Left lung (tissue), 10 donors: Measurements from ENCODE around the gene RASA3. TPM values are rescaled to one million over a fixed set of nuclear protein-coding genes. Genes with fewer than 3 reads are reported as not detected.
"Not testable (repeated sequence)": the region's sequence is repeated elsewhere in the genome, so short reads cannot be mapped to it uniquely, and the experiment has no call there.

Experiments used
- ATAC-seq: fragments of 200-7000 bp; cut with Tn5 transposase; one replicate; pipeline ENCODE4 v1.9.1; 2020; ENCODE audit warnings: moderate library complexity
- DNase-seq, 4 donors: peaks; one replicate each; pipeline ENCODE4 v3.0.0-alpha.2; 2013 to 2020
- H3K27ac ChIP-seq, 2 donors: fragments of 200-600 bp; sonication (generic) in 1 of 2; one replicate each; pipeline versions ENCODE4 v1.5.0 to v1.8.0; 2020 to 2021
- H3K27me3 ChIP-seq, 2 donors: fragments of 200-600 bp; sonication (generic) in 1 of 2; one replicate each; pipeline versions ENCODE4 v1.5.0 to v1.8.0; 2020 to 2021
- H3K36me3 ChIP-seq, 2 donors: fragments of 200-600 bp; sonication (generic) in 1 of 2; one replicate each; pipeline versions ENCODE4 v1.5.0 to v1.8.0; 2020 to 2021
- H3K4me1 ChIP-seq, 2 donors: fragments of 200-600 bp; one replicate each; pipeline ENCODE4 v1.8.0; 2021
- H3K4me3 ChIP-seq, 2 donors: fragments of 200-600 bp; sonication (generic) in 1 of 2; one replicate each; pipeline versions ENCODE4 v1.5.0 to v1.8.0; 2020 to 2021; ENCODE audit warnings: mild to moderate bottlenecking in 1 of 2
- H3K9me3 ChIP-seq, 2 donors: fragments of 200-600 bp; sonication (generic) in 1 of 2; one replicate each; pipeline versions ENCODE4 v1.5.0 to v1.8.0; 2020 to 2021
- intact Hi-C, 2 donors: fragments of 100-400 bp; cut with DNase I; formaldehyde crosslinking; loops; one replicate each; pipeline versions ENCODE4 v1.11.2 to v1.14.2; 2022
- polyA plus RNA-seq, 6 donors: library from polyadenylated mRNA; unstranded; fragments of 120-200 nt; gene quantifications; one replicate each; pipeline ENCODE4 v1.2.1, GENCODE V29; 2013; ENCODE audit not compliant: insufficient read length in 6 of 6
- total RNA-seq, 2 donors: library from RNA; stranded (reverse); fragmentation: NEBNext Ultra II Directional; extraction: Animal tissue kit (Norgen Biotek cat#: 25700); gene quantifications; one replicate each; pipeline ENCODE4 v1.2.1, GENCODE V29; 2021
- TF ChIP-seq, protein P1 (sequence below), 2 donors: fragments of 200-600 bp; sonication (generic) in 1 of 2; IDR thresholded peaks; one replicate each; pipeline versions ENCODE4 v1.5.0 to v1.8.0; 2021; ENCODE audit warnings: antibody characterized with exemption in 2 of 2
- donor health status: DM: no; HTN: yes; CAD: no.
- donor health status: DM: no; HTN: no; CAD: no.

RASA3 gene
- total and polyA plus RNA-seq, 8 donors, result 11.4 to 22.2 (median 12.7) TPM

DNA sequence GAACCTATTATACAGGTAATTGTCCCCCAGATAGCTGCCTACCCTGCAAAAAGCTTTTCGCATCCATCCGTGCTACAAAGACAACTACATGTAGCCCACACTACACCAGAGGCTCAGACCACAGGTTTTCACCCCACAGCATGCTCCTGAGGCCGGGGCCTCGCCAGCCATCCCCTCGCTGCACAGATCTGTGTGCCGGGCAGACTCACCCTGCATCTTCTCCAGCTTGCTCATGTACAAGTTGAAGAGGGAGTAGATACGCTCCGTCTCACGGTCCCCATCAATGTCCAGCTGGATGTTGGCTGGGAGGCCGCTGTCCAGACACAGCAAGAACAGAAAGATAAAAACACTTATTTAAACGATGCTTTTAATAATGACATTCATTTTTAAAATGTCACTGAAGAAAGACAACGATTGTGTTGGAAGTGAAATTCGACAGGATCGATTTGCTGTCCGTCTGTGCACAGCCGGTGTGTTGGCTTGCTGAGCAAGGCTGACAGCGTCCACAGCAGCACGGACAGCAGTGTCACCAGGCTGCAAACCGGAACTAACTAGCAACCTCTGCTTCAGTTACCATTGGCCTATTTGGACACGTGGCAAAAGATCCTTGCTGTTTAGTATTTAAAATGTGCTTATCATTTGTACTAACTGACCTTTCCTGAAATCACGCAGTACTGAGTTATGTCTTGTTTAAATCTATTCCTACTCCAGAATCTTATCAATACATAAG is 140.0 kb downstream of the RASA3 start:
- Histone ChIP-seq H3K36me3 (peaks cover 0 to 61% of the 10 kb centered on the region in 2 donors), H3K27me3 (no peaks in the 10 kb centered on the region), H3K27ac (no peak overlapping the region), H3K4me3 (no peak overlapping the region), H3K9me3 (no peaks in the 10 kb centered on the region), H3K4me1 (no peaks in the 10 kb centered on the region)
- ATAC-seq, result no peak
- peak in 1 of 4 donors; percentile 26 for DNase-seq
- TF ChIP-seq, protein P1, sequence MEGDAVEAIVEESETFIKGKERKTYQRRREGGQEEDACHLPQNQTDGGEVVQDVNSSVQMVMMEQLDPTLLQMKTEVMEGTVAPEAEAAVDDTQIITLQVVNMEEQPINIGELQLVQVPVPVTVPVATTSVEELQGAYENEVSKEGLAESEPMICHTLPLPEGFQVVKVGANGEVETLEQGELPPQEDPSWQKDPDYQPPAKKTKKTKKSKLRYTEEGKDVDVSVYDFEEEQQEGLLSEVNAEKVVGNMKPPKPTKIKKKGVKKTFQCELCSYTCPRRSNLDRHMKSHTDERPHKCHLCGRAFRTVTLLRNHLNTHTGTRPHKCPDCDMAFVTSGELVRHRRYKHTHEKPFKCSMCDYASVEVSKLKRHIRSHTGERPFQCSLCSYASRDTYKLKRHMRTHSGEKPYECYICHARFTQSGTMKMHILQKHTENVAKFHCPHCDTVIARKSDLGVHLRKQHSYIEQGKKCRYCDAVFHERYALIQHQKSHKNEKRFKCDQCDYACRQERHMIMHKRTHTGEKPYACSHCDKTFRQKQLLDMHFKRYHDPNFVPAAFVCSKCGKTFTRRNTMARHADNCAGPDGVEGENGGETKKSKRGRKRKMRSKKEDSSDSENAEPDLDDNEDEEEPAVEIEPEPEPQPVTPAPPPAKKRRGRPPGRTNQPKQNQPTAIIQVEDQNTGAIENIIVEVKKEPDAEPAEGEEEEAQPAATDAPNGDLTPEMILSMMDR (IDR thresholded peaks at IDR 0.05), result no peak
- intact Hi-C loops, result no loop called here

DNA sequence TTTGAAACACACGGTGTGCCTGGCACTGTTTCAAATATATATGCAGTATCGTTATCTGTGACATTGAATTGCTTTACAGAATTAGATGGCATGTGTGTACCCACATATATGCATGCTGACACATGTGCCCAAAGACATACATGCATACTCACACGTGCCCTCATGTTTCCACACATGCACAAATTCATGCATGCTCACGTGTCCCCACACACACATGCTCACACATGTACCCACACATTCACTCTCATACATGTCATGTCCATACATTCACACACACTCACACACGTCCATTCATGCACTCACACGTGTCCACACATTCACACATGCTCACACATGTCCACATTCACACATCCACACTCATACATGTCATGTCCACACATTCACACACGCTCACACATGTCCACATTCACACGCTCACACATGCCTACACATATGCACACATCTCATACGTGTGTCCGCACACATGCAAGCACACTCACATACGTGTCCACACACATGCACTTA is 140.7 kb downstream of the RASA3 start:
- Histone ChIP-seq H3K4me1 (no peaks in the 10 kb centered on the region), H3K4me3 (no peak overlapping the region), H3K9me3 (no peaks in the 10 kb centered on the region), H3K27me3 (no peaks in the 10 kb centered on the region), H3K27ac (no peak overlapping the region), H3K36me3 (peaks cover 0 to 58% of the 10 kb centered on the region in 2 donors)
- no peak for DNase-seq
- ATAC-seq, result no peak
- TF ChIP-seq, protein P1 (IDR thresholded peaks at IDR 0.05), result no peak
- intact Hi-C loops, result no loop called here

DNA sequence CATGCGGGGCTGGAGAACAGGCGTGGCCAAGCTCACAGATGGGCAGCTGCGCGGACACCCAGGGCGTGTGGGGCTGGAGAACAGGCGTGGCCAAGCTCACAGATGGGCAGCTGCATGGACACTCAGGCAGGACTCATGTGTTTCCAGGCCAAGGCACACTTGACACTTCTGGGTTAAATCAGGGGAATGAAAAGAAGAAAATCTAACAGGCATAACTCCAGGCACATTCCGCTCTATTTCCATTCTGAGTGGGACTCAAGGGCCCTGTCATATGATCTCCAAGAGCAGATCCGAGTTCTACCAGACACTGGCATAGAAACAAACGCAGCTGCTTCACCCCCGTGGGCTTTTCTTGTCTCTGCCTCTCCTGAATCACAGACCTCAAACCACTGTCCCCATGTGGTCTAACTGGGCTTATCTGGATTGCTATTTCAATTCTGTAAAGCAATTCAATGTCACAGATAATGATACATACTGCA is 141.2 kb downstream of the RASA3 start:
- Histone ChIP-seq H3K27me3 (no peaks in the 10 kb centered on the region), H3K27ac (no peak overlapping the region), H3K4me1 (no peaks in the 10 kb centered on the region), H3K4me3 (no peak overlapping the region), H3K36me3 (peaks cover 0 to 53% of the 10 kb centered on the region in 2 donors), H3K9me3 (no peaks in the 10 kb centered on the region)
- intact Hi-C loops, result no loop called here
- TF ChIP-seq, protein P1 (IDR thresholded peaks at IDR 0.05), result no peak
- ATAC-seq (peak; percentile 41), DNase-seq (peak in 1 of 4 donors; percentile 10)

DNA sequence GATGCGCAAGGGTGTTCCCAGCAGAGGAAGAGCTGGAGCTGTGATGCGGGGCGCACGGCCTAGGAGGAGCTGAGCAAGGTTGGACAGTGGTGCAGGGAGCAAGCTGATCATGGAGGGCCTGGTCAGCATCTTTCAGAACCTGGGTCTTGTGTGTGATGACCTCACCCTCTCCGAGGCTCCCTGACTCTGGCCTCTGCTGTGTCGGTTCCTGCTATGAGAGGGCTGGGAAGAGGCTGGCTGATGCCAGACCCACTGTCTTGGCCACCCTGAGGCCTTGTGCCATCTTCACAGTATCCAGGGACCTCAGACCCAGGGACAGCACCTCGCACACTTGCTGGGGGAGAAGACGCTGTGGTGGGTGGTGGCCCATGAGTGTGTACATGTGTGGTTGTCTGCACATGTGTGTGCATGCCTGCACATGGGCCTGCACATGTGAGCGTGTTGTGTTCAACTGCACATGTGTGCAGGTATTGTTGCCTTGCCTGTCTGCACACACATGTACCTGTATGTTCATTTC is 142.0 kb downstream of the RASA3 start:
- no peak for ATAC-seq
- peaks cover 0 to 48% of the 10 kb centered on the region in 2 donors for H3K36me3 ChIP-seq
- H3K4me1 ChIP-seq, result no peaks in the 10 kb centered on the region
- peak in 2 of 4 donors; percentile 18 to 42 for DNase-seq
- H3K27me3 ChIP-seq, result no peaks in the 10 kb centered on the region
- no peaks in the 10 kb centered on the region for H3K9me3 ChIP-seq
- TF ChIP-seq, protein P1 (IDR thresholded peaks at IDR 0.05), result no peak
- H3K4me3 ChIP-seq, result no peak overlapping the region
- no peak overlapping the region for H3K27ac ChIP-seq
- intact Hi-C loops, result no loop called here

DNA sequence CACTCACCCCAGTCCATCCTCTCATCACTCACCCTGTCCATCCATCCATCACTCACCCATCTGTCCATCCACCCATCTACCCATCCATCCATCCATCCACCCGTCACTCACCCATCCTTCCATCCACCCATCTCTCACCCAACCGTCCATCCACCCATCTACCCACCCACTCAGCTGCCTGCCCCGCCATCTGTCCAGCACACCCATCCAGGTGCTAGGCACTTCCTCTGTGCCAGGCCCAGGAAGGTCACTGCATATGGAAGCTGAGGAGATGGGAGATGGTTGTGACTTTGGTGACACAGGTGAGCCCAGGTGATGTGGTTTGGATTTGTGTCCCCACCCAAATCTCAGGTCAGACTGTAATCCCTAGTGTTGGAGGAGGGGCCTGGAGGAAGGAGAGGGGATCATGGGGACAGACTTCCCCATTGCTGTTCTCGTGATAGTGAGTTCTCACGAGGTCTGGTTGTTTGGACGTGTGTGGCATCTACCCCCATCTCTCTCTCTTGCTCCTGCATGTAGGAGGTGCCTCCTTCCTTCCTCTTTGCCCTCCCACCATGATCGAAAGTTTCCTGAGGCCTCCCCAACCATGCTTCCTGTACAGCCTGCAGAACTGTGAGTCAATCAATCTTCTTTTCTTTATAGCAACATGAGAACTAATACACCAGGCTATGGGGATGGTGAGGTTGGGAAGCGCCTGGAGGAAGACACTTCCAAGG is 142.7 kb downstream of the RASA3 start:
- no peak overlapping the region for H3K4me3 ChIP-seq

DNA sequence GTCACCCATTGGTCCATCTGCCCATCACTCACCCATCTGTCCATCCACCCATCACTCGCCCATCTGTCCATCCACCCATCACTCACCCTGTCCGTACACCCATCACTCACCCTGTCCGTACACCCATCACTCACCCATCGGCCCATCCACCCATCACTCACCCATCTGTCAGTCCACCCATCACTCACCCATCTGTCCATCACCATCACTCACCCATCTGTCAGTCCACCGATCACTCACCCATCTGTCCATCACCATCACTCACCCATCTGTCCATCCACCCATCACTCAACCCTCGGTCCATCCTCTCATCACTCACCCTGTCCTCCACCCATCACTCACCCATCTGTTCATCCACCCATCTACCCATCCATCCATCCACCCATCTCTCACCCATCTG is 143.6 kb downstream of the RASA3 start:
- H3K27ac ChIP-seq, ATAC-seq, H3K27me3 ChIP-seq, H3K4me3 ChIP-seq, intact Hi-C loops, H3K9me3 ChIP-seq, H3K4me1 ChIP-seq: not testable (repeated sequence)
- peak in 1 of 4 donors; percentile 8 for DNase-seq
- H3K36me3 ChIP-seq, result peaks cover 0 to 34% of the 10 kb centered on the region in 2 donors

More for the DNA sequence above, 142.7 kb downstream of the RASA3 start:
- DNase-seq, result peak in 1 of 4 donors; percentile 20
- no peaks in the 10 kb centered on the region for H3K4me1 ChIP-seq
- H3K27me3 ChIP-seq, result no peaks in the 10 kb centered on the region
- no peaks in the 10 kb centered on the region for H3K9me3 ChIP-seq
- intact Hi-C loops, result no loop called here
- peaks cover 0 to 41% of the 10 kb centered on the region in 2 donors for H3K36me3 ChIP-seq
- no peak for ATAC-seq
- no peak overlapping the region for H3K27ac ChIP-seq
- TF ChIP-seq, protein P1 (IDR thresholded peaks at IDR 0.05), result no peak
